ENCODE measurements around the gene ITGB3.

GRCh38 chr17:47292206-47292605 lies 38.6 kb downstream of the ITGB3 start:
- TF ChIP-seq POLR2A (IDR thresholded peaks at IDR 0.05) (no peak), CTCF (IDR thresholded peaks at IDR 0.05) (no peak)
